ENCODE measurements around the gene ENOX1.

DNA sequence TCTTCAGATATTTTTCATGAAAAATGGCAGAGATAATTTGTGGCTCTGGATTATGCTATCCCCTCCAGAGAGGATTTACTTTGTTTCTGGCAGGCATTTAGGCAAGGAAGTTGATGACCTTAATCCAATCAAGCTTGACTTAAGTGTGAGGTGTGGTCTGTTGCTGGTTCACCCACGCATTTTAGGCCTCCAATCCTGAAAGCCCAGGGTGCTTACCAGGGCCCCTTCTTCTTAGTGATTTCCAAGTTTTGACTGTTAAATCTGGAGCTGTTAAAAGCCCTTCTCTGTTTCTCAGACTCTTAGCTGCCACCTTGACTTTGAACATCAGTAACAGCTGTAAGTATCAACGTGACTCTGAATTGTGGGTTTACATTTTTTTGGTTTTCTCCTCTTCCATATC lies 601.5 kb downstream of the ENOX1 start:
- TF ChIP-seq, protein P1, sequence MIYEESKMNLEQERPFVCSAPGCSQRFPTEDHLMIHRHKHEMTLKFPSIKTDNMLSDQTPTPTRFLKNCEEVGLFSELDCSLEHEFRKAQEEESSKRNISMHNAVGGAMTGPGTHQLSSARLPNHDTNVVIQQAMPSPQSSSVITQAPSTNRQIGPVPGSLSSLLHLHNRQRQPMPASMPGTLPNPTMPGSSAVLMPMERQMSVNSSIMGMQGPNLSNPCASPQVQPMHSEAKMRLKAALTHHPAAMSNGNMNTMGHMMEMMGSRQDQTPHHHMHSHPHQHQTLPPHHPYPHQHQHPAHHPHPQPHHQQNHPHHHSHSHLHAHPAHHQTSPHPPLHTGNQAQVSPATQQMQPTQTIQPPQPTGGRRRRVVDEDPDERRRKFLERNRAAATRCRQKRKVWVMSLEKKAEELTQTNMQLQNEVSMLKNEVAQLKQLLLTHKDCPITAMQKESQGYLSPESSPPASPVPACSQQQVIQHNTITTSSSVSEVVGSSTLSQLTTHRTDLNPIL (CRISPR knock-in tag; IDR thresholded peaks at IDR 0.05; ENCODE audit: low read depth): no peak
- TF ChIP-seq RARB (CRISPR knock-in tag; IDR thresholded peaks at IDR 0.05): no peak
